ENCODE data around the gene DAB2.

DAB2 gene

GRCh38 chr5:39451276-39451941 lies 26.6 kb upstream of the DAB2 start:
- H3K9me3 ChIP-seq (ENCODE audit: control insufficient read depth, insufficient read depth, low read length): no peaks in the 10 kb centered on the region
- H3F3A ChIP-seq (ENCODE audit: control insufficient read depth, insufficient read depth): no peaks in the 10 kb centered on the region
- H3K4me3 ChIP-seq (ENCODE audit: low read length): no peak overlapping the region
- no peaks in the 10 kb centered on the region for H3K27me3 ChIP-seq (ENCODE audit: control insufficient read depth, low read length)
- no peak overlapping the region for H3K4me2 ChIP-seq (ENCODE audit: low read length)
- H3K9me2 ChIP-seq (replicated peaks; ENCODE audit: control insufficient read depth, low read length): no peaks in the 10 kb centered on the region
- no peak overlapping the region for H3K27ac ChIP-seq (ENCODE audit: low read depth, low read length)
- H3K79me2 ChIP-seq (ENCODE audit: control insufficient read depth, low read length): no peaks in the 10 kb centered on the region
- no peaks in the 10 kb centered on the region for H3K36me3 ChIP-seq (ENCODE audit: control insufficient read depth, low read length)
- TF ChIP-seq EZH2phosphoT487 (IDR thresholded peaks at IDR 0.05; ENCODE audit: borderline replicate concordance, low read length) (no peak), CTCF (IDR thresholded peaks at IDR 0.05; ENCODE audit: low read depth, low read length, poor library complexity, severe bottlenecking) (no peak)
- no peaks in the 10 kb centered on the region for H4K20me1 ChIP-seq (ENCODE audit: control insufficient read depth, insufficient read depth, low read depth, low read length)
- no peaks in the 10 kb centered on the region for H3K4me1 ChIP-seq (ENCODE audit: control insufficient read depth, low read length)

GRCh38 chr5:39450487-39450886 lies 25.7 kb upstream of the DAB2 start:
- Histone ChIP-seq H3K27me3 (ENCODE audit: control insufficient read depth, low read length) (no peaks in the 10 kb centered on the region), H3K36me3 (ENCODE audit: control insufficient read depth, low read length) (no peaks in the 10 kb centered on the region), H3K4me1 (ENCODE audit: control insufficient read depth, low read length) (no peaks in the 10 kb centered on the region), H4K20me1 (ENCODE audit: control insufficient read depth, insufficient read depth, low read depth, low read length) (no peaks in the 10 kb centered on the region), H3K9me2 (replicated peaks; ENCODE audit: control insufficient read depth, low read length) (no peaks in the 10 kb centered on the region), H3F3A (ENCODE audit: control insufficient read depth, insufficient read depth) (no peaks in the 10 kb centered on the region), H3K27ac (ENCODE audit: low read depth, low read length) (no peak overlapping the region), H3K79me2 (ENCODE audit: control insufficient read depth, low read length) (no peaks in the 10 kb centered on the region), H3K9me3 (ENCODE audit: control insufficient read depth, insufficient read depth, low read length) (no peaks in the 10 kb centered on the region), H3K4me2 (ENCODE audit: low read length) (no peak overlapping the region), H3K4me3 (ENCODE audit: low read length) (no peak overlapping the region)
- TF ChIP-seq CTCF (IDR thresholded peaks at IDR 0.05; ENCODE audit: low read depth, low read length, poor library complexity, severe bottlenecking): no peak
- TF ChIP-seq EZH2phosphoT487 (IDR thresholded peaks at IDR 0.05; ENCODE audit: borderline replicate concordance, low read length): no peak

- Histone ChIP-seq H3K27ac (ENCODE audit: low read depth, low read length) (no peak overlapping the region), H3K4me3 (ENCODE audit: low read length) (no peak overlapping the region), H3K9me2 (replicated peaks; ENCODE audit: control insufficient read depth, low read length) (no peaks in the 10 kb centered on the region), H3K79me2 (ENCODE audit: control insufficient read depth, low read length) (no peaks in the 10 kb centered on the region), H3K27me3 (ENCODE audit: control insufficient read depth, low read length) (no peaks in the 10 kb centered on the region), H3K4me1 (ENCODE audit: control insufficient read depth, low read length) (no peaks in the 10 kb centered on the region), H3K4me2 (ENCODE audit: low read length) (no peak overlapping the region), H3K9me3 (ENCODE audit: control insufficient read depth, insufficient read depth, low read length) (no peaks in the 10 kb centered on the region), H4K20me1 (ENCODE audit: control insufficient read depth, insufficient read depth, low read depth, low read length) (no peaks in the 10 kb centered on the region), H3F3A (ENCODE audit: control insufficient read depth, insufficient read depth) (no peaks in the 10 kb centered on the region), H3K36me3 (ENCODE audit: control insufficient read depth, low read length) (no peaks in the 10 kb centered on the region)
- TF ChIP-seq CTCF (IDR thresholded peaks at IDR 0.05; ENCODE audit: low read depth, low read length, poor library complexity, severe bottlenecking): no peak
- no peak for TF ChIP-seq EZH2phosphoT487 (IDR thresholded peaks at IDR 0.05; ENCODE audit: borderline replicate concordance, low read length)
Measured at GRCh38 chr5:39449591-39449990, 24.8 kb upstream of the DAB2 start.
